Chondrocyte (in vitro differentiated cells): ENCODE results near the gene ACTR3C. TPM values are rescaled to one million over a fixed set of nuclear protein-coding genes. Genes with fewer than 3 reads are reported as not detected.

Source experiments
- DNase-seq: peaks from one replicate; pipeline ENCODE4 v3.0.0; 2021; ENCODE audit warnings: mixed read lengths, low spot score
- H3K27ac Mint-ChIP-seq: one replicate; pipeline ENCODE4 v1.8.0; 2021; ENCODE audit warnings: mild to moderate bottlenecking, moderate library complexity, mixed read lengths; ENCODE audit not compliant: unreplicated experiment
- H3K27me3 Mint-ChIP-seq: 2 replicates; pipeline ENCODE4 v1.8.0; 2021; ENCODE audit warnings: low read depth, mixed read lengths
- H3K36me3 Mint-ChIP-seq: 2 replicates; pipeline ENCODE4 v1.8.0; 2021; ENCODE audit warnings: low read depth, mixed read lengths
- H3K4me1 Mint-ChIP-seq: 2 replicates; pipeline ENCODE4 v1.8.0; 2021; ENCODE audit warnings: low read depth, mild to moderate bottlenecking, mixed read lengths
- H3K4me3 Mint-ChIP-seq: one replicate; pipeline ENCODE4 v1.8.0; 2021; ENCODE audit warnings: mild to moderate bottlenecking, moderate library complexity, mixed read lengths; ENCODE audit not compliant: unreplicated experiment
- H3K9me3 Mint-ChIP-seq: 2 replicates; pipeline ENCODE4 v1.8.0; 2021; ENCODE audit warnings: low read depth, mixed read lengths
- CTCF ChIP-seq: fragments of 200-600 bp; sonication (generic); IDR thresholded peaks from 2 replicates; pipeline ENCODE4 v1.5.0; 2021; ENCODE audit warnings: antibody characterized with exemption, mild to moderate bottlenecking, moderate library complexity
- total RNA-seq: library from RNA; stranded (reverse); gene quantifications from 3 replicates; pipeline ENCODE4 v1.2.1, GENCODE V29; 2021

Gene ACTR3C
- total RNA-seq, 1 donor from 2014 or later: 0.25 TPM

DNA sequence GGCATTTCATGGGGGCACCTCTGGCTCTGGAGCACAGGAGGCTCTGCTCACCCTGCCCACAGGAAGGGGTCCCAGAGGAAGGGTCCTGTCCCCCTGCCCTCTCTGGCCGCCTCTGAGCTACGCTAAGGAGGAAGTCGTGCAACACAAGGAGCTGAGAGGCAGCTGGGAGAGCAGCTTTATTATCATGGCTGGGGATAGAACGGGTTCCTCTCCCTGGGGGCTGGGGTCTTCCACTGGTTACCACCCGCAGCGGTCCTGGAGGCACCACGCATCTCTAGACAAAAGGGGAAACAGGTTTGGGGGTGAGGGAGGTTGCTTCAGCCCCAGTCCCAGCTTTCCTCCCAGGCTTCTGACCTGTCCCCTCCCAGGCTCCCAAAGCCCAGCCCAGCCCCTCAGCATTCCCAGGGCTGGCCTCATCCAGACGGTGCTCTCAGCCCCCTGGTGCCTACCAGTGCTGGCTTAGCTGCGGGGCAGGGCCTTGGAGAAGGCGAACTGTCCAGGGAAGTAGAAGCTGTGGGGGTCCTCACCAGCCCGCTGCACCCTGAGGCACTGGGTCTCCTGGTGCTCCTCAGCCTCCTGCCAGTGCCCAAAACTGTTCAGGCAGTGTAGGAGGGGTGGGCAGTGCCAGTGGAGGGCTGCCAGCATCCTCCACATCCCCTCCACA lies 15.0 kb upstream of the ACTR3C start:
- no peak for TF ChIP-seq CTCF
- DNase-seq: no peak
- Mint-ChIP-seq H3K4me3 (no peak overlapping the region), H3K27me3 (peaks cover 22% of the 10 kb centered on the region), H3K9me3 (peaks cover under 1% of the 10 kb centered on the region), H3K4me1 (peaks cover 21% of the 10 kb centered on the region), H3K27ac (no peak overlapping the region), H3K36me3 (no peaks in the 10 kb centered on the region)

DNA sequence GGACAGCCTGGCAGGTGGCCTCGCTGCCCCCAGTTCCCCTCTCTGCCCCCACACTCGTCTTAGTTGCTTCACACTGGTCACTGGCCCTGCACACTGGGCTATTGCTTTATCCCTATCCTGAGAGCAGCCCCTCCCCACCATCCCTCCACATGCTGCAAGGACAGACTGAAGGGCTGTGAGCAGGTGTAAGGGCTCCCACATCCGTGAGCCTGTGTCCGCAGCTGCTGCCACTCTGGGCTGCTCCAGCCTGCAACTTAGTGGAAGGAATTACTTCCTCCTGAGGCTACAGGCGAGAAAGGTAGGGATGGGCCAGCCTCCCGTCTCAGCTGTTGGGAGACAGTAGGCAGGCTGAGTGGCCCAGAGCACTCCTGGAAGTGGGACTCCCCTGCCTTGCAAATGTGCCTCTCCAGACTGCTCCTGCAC lies 14.3 kb upstream of the ACTR3C start:
- Mint-ChIP-seq H3K4me1 (peaks cover 21% of the 10 kb centered on the region), H3K27ac (no peak overlapping the region), H3K9me3 (no peaks in the 10 kb centered on the region), H3K36me3 (no peaks in the 10 kb centered on the region), H3K4me3 (no peak overlapping the region), H3K27me3 (peaks cover 18% of the 10 kb centered on the region)
- no peak for DNase-seq
- TF ChIP-seq CTCF: no peak

GRCh38 chr7:150337179-150337578 lies 13.8 kb upstream of the ACTR3C start:
- DNase-seq: no peak
- Mint-ChIP-seq H3K4me3 (no peak overlapping the region), H3K36me3 (no peaks in the 10 kb centered on the region), H3K27me3 (peaks cover 15% of the 10 kb centered on the region), H3K9me3 (no peaks in the 10 kb centered on the region), H3K27ac (no peak overlapping the region), H3K4me1 (peaks cover 20% of the 10 kb centered on the region)
- TF ChIP-seq CTCF: no peak

DNA sequence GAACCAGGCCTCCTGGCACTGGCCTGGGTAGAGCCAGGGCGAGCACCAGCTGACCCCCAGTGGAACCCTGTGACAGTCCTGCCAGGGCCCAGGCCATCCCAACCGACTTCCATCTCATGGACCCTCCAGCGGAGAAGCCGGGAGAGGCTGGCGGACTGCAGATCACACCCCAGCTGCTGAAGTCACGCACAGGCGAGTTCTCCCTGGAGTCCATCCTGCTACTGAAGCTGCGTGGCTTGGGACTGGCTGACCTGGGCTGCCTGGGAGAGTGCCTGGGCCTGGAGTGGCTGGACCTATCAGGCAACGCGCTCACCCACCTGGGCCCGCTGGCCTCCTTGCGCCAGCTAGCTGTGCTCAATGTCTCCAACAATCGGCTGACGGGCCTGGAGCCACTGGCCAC lies 13.4 kb upstream of the ACTR3C start:
- Mint-ChIP-seq H3K36me3 (no peaks in the 10 kb centered on the region), H3K27me3 (peaks cover 10% of the 10 kb centered on the region), H3K4me1 (peaks cover 15% of the 10 kb centered on the region), H3K27ac (no peak overlapping the region), H3K9me3 (no peaks in the 10 kb centered on the region), H3K4me3 (no peak overlapping the region)
- DNase-seq: peak; percentile 91
- no peak for TF ChIP-seq CTCF

DNA sequence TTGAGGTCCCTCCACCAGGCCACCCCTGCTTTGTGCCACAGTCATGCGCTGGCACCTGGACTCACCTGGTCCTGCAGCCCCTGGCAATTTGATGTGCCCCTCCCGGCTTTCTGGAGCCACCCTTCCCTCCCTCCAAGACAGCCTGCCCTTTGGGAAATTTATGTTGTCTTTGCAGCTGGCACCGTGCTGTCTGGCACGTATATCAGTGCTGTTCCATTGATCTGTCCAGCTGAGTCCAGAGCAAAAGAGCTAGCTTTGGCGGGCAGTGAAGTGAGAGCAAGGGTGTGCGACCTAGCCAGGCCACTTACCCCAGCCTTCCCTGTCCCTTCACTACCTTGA lies 12.4 kb upstream of the ACTR3C start:
- Mint-ChIP-seq H3K4me3 (no peak overlapping the region), H3K27ac (no peak overlapping the region), H3K9me3 (no peaks in the 10 kb centered on the region), H3K4me1 (peaks cover 13% of the 10 kb centered on the region), H3K36me3 (no peaks in the 10 kb centered on the region), H3K27me3 (peaks cover 8% of the 10 kb centered on the region)
- TF ChIP-seq CTCF: no peak
- DNase-seq: no peak
